HEK293 (cell line): Measurements from ENCODE around the gene CEP112.
A peak's percentile ranks its signal among the peaks of the same experiment; 100 is the strongest.

ENCODE experiments used
- CTCF ChIA-PET: fragments of 350-600 bp; formaldehyde crosslinking; extraction: SDS; loops from one replicate; lab custom pipeline; 2021; ENCODE audit warnings: antibody characterized with exemption; lab: Yijun Ruan, JAX
- POLR2A ChIA-PET: fragments of 300-600 bp; formaldehyde crosslinking; extraction: SDS; loops from one replicate; lab custom pipeline; 2020; ENCODE audit warnings: antibody characterized with exemption, inconsistent platforms; lab: Yijun Ruan, JAX
- H3K27ac ChIP-seq: fragments of 200-500 bp; sonication (Bioruptor generic); 2 replicates; pipeline ENCODE4 v1.5.1; 2014; ENCODE audit warnings: low read depth, low read length, control low read depth, inconsistent platforms; ENCODE audit errors: extremely low read depth
- H3K36me3 ChIP-seq, 2 experiments: fragments of 200-500 bp in 1 of 2; sonication (Bioruptor generic) in 1 of 2; 1 replicate in 1 of 2; 2 replicates in 1 of 2; pipeline ENCODE4 v1.5.1; 2014 to 2017; ENCODE audit warnings: inconsistent platforms in 2 of 2, low read length in 2 of 2; ENCODE audit not compliant: control insufficient read depth in 2 of 2, insufficient read depth in 1 of 2
- H3K4me1 ChIP-seq: fragments of 200-500 bp; sonication (Bioruptor generic); 2 replicates; pipeline ENCODE4 v1.5.1; 2014; ENCODE audit warnings: mild to moderate bottlenecking, low read length, inconsistent platforms; ENCODE audit not compliant: control insufficient read depth, insufficient read depth
- H3K4me3 ChIP-seq: 2 replicates; pipeline ENCODE4 v1.5.1; 2011; ENCODE audit warnings: low read depth, mild to moderate bottlenecking, control low read depth, low read length, moderate library complexity
- H3K9me3 ChIP-seq: fragments of 200-500 bp; sonication (Bioruptor generic); 2 replicates; pipeline ENCODE4 v1.5.1; 2014; ENCODE audit warnings: low read depth, low read length, inconsistent platforms; ENCODE audit not compliant: control insufficient read depth, insufficient read depth
- HOXD13 ChIP-seq: sonication (generic); formaldehyde crosslinking; IDR thresholded peaks from 2 replicates; pipeline ENCODE4 v1.8.0; 2022; ENCODE audit warnings: missing genetic modification reagents, borderline replicate concordance
- INSM2 ChIP-seq: fragments of 450-650 bp; formaldehyde crosslinking; IDR thresholded peaks from 2 replicates; pipeline ENCODE4 v1.5.1; 2016; ENCODE audit warnings: missing biosample characterization, missing genetic modification characterization
- KLF10 ChIP-seq: fragments of 450-650 bp; IDR thresholded peaks from 2 replicates; pipeline ENCODE4 v1.5.1; 2018; ENCODE audit warnings: missing biosample characterization, mild to moderate bottlenecking, missing genetic modification characterization
- SP3 ChIP-seq: fragments of 450-650 bp; formaldehyde crosslinking; IDR thresholded peaks from 2 replicates; pipeline ENCODE4 v1.5.1; 2016; ENCODE audit warnings: missing biosample characterization, missing genetic modification characterization
- YY1 ChIP-seq: fragments of 450-650 bp; formaldehyde crosslinking; IDR thresholded peaks from 2 replicates; pipeline ENCODE4 v1.5.1; 2018; ENCODE audit warnings: missing biosample characterization, missing genetic modification characterization
- ZBTB21 ChIP-seq: fragments of 450-650 bp; formaldehyde crosslinking; IDR thresholded peaks from 2 replicates; pipeline ENCODE4 v1.5.1; 2017; ENCODE audit warnings: missing biosample characterization, missing genetic modification characterization
- ZBTB6 ChIP-seq: fragments of 450-650 bp; formaldehyde crosslinking; IDR thresholded peaks from 2 replicates; pipeline ENCODE4 v1.5.1; 2017; ENCODE audit warnings: missing biosample characterization, missing genetic modification characterization
- ZFP69B ChIP-seq: fragments of 450-650 bp; formaldehyde crosslinking; IDR thresholded peaks from 2 replicates; pipeline ENCODE4 v1.5.1; 2016; ENCODE audit warnings: missing biosample characterization, missing genetic modification characterization
- ZIC2 ChIP-seq: fragments of 450-650 bp; formaldehyde crosslinking; IDR thresholded peaks from 2 replicates; pipeline ENCODE4 v1.5.1; 2016; ENCODE audit warnings: missing biosample characterization, missing genetic modification characterization
- ZNF10 ChIP-seq: fragments of 450-650 bp; formaldehyde crosslinking; IDR thresholded peaks from 2 replicates; pipeline ENCODE4 v1.5.1; 2017; ENCODE audit warnings: missing biosample characterization, missing genetic modification characterization
- ZNF211 ChIP-seq: fragments of 450-650 bp; formaldehyde crosslinking; IDR thresholded peaks from 2 replicates; pipeline ENCODE4 v1.5.1; 2016; ENCODE audit warnings: low read depth, missing biosample characterization, missing genetic modification characterization
- ZNF280C ChIP-seq: fragments of 450-650 bp; formaldehyde crosslinking; IDR thresholded peaks from 2 replicates; pipeline ENCODE4 v1.5.1; 2016; ENCODE audit warnings: missing biosample characterization, missing genetic modification characterization
- ZNF366 ChIP-seq: fragments of 450-650 bp; formaldehyde crosslinking; conservative IDR thresholded peaks from 2 replicates; pipeline ENCODE4 v1.5.1; 2016; ENCODE audit warnings: missing biosample characterization, missing genetic modification characterization
- ZNF391 ChIP-seq: fragments of 450-650 bp; formaldehyde crosslinking; IDR thresholded peaks from 2 replicates; pipeline ENCODE4 v1.5.1; 2016; ENCODE audit warnings: low read depth, missing biosample characterization, missing genetic modification characterization, borderline replicate concordance
- ZNF426 ChIP-seq: fragments of 450-650 bp; formaldehyde crosslinking; IDR thresholded peaks from 2 replicates; pipeline ENCODE4 v1.5.1; 2017; ENCODE audit warnings: missing biosample characterization, missing genetic modification characterization, mild to moderate bottlenecking, inconsistent platforms, moderate library complexity
- ZNF580 ChIP-seq: fragments of 450-650 bp; formaldehyde crosslinking; IDR thresholded peaks from 2 replicates; pipeline ENCODE4 v1.5.1; 2016; ENCODE audit warnings: missing biosample characterization, missing genetic modification characterization
- ZNF658 ChIP-seq: fragments of 450-650 bp; formaldehyde crosslinking; IDR thresholded peaks from 2 replicates; pipeline ENCODE4; 2016; ENCODE audit warnings: missing biosample characterization, missing genetic modification characterization
- ZNF664 ChIP-seq: fragments of 450-650 bp; formaldehyde crosslinking; IDR thresholded peaks from 2 replicates; pipeline ENCODE4 v1.5.1; 2016; ENCODE audit warnings: missing biosample characterization, missing genetic modification characterization
- ZNF707 ChIP-seq: fragments of 450-650 bp; formaldehyde crosslinking; IDR thresholded peaks from 2 replicates; pipeline ENCODE4 v1.5.1; 2016; ENCODE audit warnings: missing biosample characterization, missing genetic modification characterization
- ZSCAN23 ChIP-seq: fragments of 450-650 bp; formaldehyde crosslinking; IDR thresholded peaks from 2 replicates; pipeline ENCODE4 v1.5.1; 2016; ENCODE audit warnings: missing biosample characterization, missing genetic modification characterization

CEP112 gene

GRCh38 chr17:66221343-66221742 lies 29.4 kb upstream of the CEP112 start:
- CTCF ChIA-PET, result interaction anchor here (0.7 kb wide), 1 partner anchor 177 kb away, joined by 3 read pairs; no protein-coding TSS in a partner anchor
- H3K36me3 ChIP-seq, result no peaks in the 10 kb centered on the region
- no peak overlapping the region for H3K4me3 ChIP-seq
- H3K9me3 ChIP-seq, result no peaks in the 10 kb centered on the region
- H3K27ac ChIP-seq, result no peak overlapping the region
- H3K4me1 ChIP-seq, result no peaks in the 10 kb centered on the region
- TF ChIP-seq ZNF366 (tag by site-specific recombination) (peak; percentile 47; the same call in 1 of the 2 replicates), ZNF707 (tag by site-specific recombination) (no peak)
- POLR2A ChIA-PET, result no interaction called here

DNA sequence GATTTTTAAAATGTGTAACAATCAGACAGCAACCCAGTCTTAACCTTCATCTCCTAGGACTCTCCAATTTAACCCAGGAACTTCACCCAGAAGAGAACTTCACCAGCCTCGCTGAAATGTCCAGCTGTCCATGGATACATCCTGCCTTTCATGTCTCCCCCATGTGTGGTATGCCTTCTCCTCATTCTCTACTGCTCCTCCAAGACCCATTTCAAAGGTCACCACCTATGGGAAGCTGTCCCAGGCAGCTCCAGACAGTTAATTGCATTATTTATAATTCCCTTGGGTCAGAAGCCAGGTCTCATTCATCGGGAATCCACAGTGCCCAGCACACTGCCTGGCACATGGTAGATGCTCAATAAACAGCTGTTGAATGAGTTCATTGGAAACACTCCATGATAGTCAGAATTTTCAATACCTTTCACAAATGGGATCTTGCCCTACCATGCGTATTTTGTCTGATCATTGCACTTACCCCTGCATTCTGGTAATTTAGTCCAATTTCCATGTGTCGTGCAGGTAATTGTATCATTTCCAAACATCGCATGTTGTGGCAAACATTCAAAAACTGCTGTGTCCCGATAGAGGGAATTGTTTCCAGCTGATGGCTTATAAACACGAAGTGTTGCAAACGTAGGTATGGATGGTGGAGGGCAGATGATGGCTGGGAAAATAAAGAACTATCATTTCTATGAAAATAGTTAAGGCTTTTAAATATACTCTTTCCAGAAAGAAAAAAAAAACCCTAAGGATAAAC lies 28.3 kb upstream of the CEP112 start:
- no peaks in the 10 kb centered on the region for H3K36me3 ChIP-seq
- ChIA-PET POLR2A (no interaction called here), CTCF (interaction anchor here (0.6 kb wide), 1 partner anchor 20 kb away, joined by 3 read pairs; no protein-coding TSS in a partner anchor)
- H3K9me3 ChIP-seq, result no peaks in the 10 kb centered on the region
- H3K4me3 ChIP-seq, result no peak overlapping the region
- no peaks in the 10 kb centered on the region for H3K4me1 ChIP-seq
- TF ChIP-seq ZNF658 (tag by site-specific recombination) (no peak), SP3 (no peak), ZNF664 (tag by site-specific recombination) (0 out of 2 replicates have a peak, but pooled peaks have one; percentile 34)
- H3K27ac ChIP-seq, result no peak overlapping the region

GRCh38 chr17:66215529-66215911 lies 23.6 kb upstream of the CEP112 start:
- Histone ChIP-seq H3K9me3 (no peaks in the 10 kb centered on the region), H3K4me1 (no peaks in the 10 kb centered on the region), H3K4me3 (no peak overlapping the region), H3K27ac (no peak overlapping the region), H3K36me3 (no peaks in the 10 kb centered on the region)
- ChIA-PET CTCF (interaction anchor here (0.6 kb wide), 1 partner anchor 1796 kb away, joined by 4 read pairs; no protein-coding TSS in a partner anchor), POLR2A (no interaction called here)
- TF ChIP-seq ZBTB6 (tag by site-specific recombination) (no peak), ZNF426 (tag by site-specific recombination) (no peak), ZFP69B (tag by site-specific recombination) (no peak), HOXD13 (CRISPR knock-in tag) (no peak), ZNF211 (no peak), YY1 (no peak), ZBTB21 (no peak), ZNF580 (tag by site-specific recombination) (no peak), ZNF391 (tag by site-specific recombination) (no peak), ZNF10 (tag by site-specific recombination) (no peak), INSM2 (no peak), KLF10 (tag by site-specific recombination) (no peak), ZIC2 (no peak), ZNF280C (no peak), ZSCAN23 (tag by site-specific recombination) (no peak)
